ENCODE results near the gene SYNE1.
"Not testable (repeated sequence)": the region's sequence is repeated elsewhere in the genome, so short reads cannot be mapped to it uniquely, and the experiment has no call there.

The SYNE1 gene

GRCh38 chr6:152484806-152485205 is 152.4 kb downstream of the SYNE1 start:
- no peak for DNase-seq

GRCh38 chr6:152482289-152482688 is 154.9 kb downstream of the SYNE1 start:
- no peak for DNase-seq

GRCh38 chr6:152478377-152479010 is 158.7 kb downstream of the SYNE1 start:
- no peak for DNase-seq

GRCh38 chr6:152474354-152474753 is 162.8 kb downstream of the SYNE1 start:
- DNase-seq: no peak

GRCh38 chr6:152472325-152472724 is 164.8 kb downstream of the SYNE1 start:
- no peak for DNase-seq

GRCh38 chr6:152471456-152472265 is 165.5 kb downstream of the SYNE1 start:
- no peak for DNase-seq

GRCh38 chr6:152463164-152463563 is 174.0 kb downstream of the SYNE1 start:
- DNase-seq: no peak

GRCh38 chr6:152462716-152463115 is 174.4 kb downstream of the SYNE1 start:
- DNase-seq: no peak

- DNase-seq: no peak
Observed at GRCh38 chr6:152461556-152461955, 175.6 kb downstream of the SYNE1 start.

GRCh38 chr6:152458648-152459644 is 178.2 kb downstream of the SYNE1 start:
- no peak for DNase-seq

GRCh38 chr6:152457949-152458624 is 179.1 kb downstream of the SYNE1 start:
- DNase-seq: no peak

GRCh38 chr6:152454003-152454402 is 183.2 kb downstream of the SYNE1 start:
- no peak for DNase-seq

- no peak for DNase-seq
Observed at GRCh38 chr6:152453421-152453820, 183.7 kb downstream of the SYNE1 start.

GRCh38 chr6:152452639-152453038 is 184.5 kb downstream of the SYNE1 start:
- no peak for DNase-seq

GRCh38 chr6:152450519-152450918 is 186.6 kb downstream of the SYNE1 start:
- no peak for DNase-seq

GRCh38 chr6:152441902-152442301 is 195.3 kb downstream of the SYNE1 start:
- DNase-seq: no peak

GRCh38 chr6:152435816-152436215 is 201.3 kb downstream of the SYNE1 start:
- no peak for DNase-seq

GRCh38 chr6:152432758-152433157 is 204.4 kb downstream of the SYNE1 start:
- no peak for DNase-seq

GRCh38 chr6:152428126-152428525 is 209.0 kb downstream of the SYNE1 start:
- no peak for DNase-seq

GRCh38 chr6:152426276-152426675 is 210.9 kb downstream of the SYNE1 start:
- no peak for DNase-seq

- DNase-seq: no peak
Observed at GRCh38 chr6:152423216-152424103, 213.7 kb downstream of the SYNE1 start.

- DNase-seq: not testable (repeated sequence)
Observed at GRCh38 chr6:152421496-152421895, 215.7 kb downstream of the SYNE1 start.
